Measurements from ENCODE around the gene RABEP2.

- TF ChIP-seq RARB (CRISPR knock-in tag; IDR thresholded peaks at IDR 0.05) (no peak), OSR1 (CRISPR knock-in tag; IDR thresholded peaks at IDR 0.05) (no peak)
Measured at GRCh38 chr16:28904828-28905227, 20.2 kb downstream of the RABEP2 start.
